HEK293T (cell line): Measurements from ENCODE around the gene ATP1A3.
A peak's percentile ranks its signal among the peaks of the same experiment; 100 is the strongest.

Experiments used
- ARNT ChIP-seq: fragments of 450-650 bp; IDR thresholded peaks from 2 replicates; pipeline ENCODE4 v1.6.1; 2017; ENCODE audit warnings: mild to moderate bottlenecking
- BHLHE40 ChIP-seq: fragments of 450-650 bp; IDR thresholded peaks from 2 replicates; pipeline ENCODE4 v1.6.1; 2016; ENCODE audit warnings: mild to moderate bottlenecking, moderate library complexity, borderline replicate concordance
- CTBP1 ChIP-seq: fragments of 450-650 bp; IDR thresholded peaks from 2 replicates; pipeline ENCODE4 v1.6.1; 2016; ENCODE audit warnings: borderline replicate concordance
- ELF4 ChIP-seq: fragments of 450-650 bp; IDR thresholded peaks from 2 replicates; pipeline ENCODE4 v1.6.1; 2017; ENCODE audit warnings: antibody characterized with exemption
- FOXA1 ChIP-seq: fragments of 450-650 bp; IDR thresholded peaks from 2 replicates; pipeline ENCODE4 v1.6.1; 2016; ENCODE audit warnings: mild to moderate bottlenecking
- FOXK2 ChIP-seq: fragments of 450-650 bp; IDR thresholded peaks from 2 replicates; pipeline ENCODE4 v1.6.1; 2016; ENCODE audit warnings: mild to moderate bottlenecking
- FOXM1 ChIP-seq: fragments of 450-650 bp; IDR thresholded peaks from 2 replicates; pipeline ENCODE4 v1.6.1; 2017; ENCODE audit warnings: mild to moderate bottlenecking, borderline replicate concordance
- HDGF ChIP-seq: fragments of 450-650 bp; IDR thresholded peaks from 2 replicates; pipeline ENCODE4 v1.6.1; 2017; ENCODE audit warnings: antibody characterized with exemption, borderline replicate concordance
- L3MBTL2 ChIP-seq: fragments of 450-650 bp; conservative IDR thresholded peaks from 2 replicates; pipeline ENCODE4 v1.6.1; 2016; ENCODE audit warnings: mild to moderate bottlenecking
- NFRKB ChIP-seq: fragments of 450-650 bp; IDR thresholded peaks from 2 replicates; pipeline ENCODE4 v1.6.1; 2016; ENCODE audit warnings: mild to moderate bottlenecking, moderate library complexity
- SUZ12 ChIP-seq: fragments of 450-650 bp; IDR thresholded peaks from 2 replicates; pipeline ENCODE4 v1.6.1; 2016; ENCODE audit warnings: mild to moderate bottlenecking
- TARDBP ChIP-seq: fragments of 450-650 bp; IDR thresholded peaks from 2 replicates; pipeline ENCODE4 v1.6.1; 2016
- ZNF384 ChIP-seq: fragments of 450-650 bp; IDR thresholded peaks from 2 replicates; pipeline ENCODE4 v1.6.1; 2016

DNA sequence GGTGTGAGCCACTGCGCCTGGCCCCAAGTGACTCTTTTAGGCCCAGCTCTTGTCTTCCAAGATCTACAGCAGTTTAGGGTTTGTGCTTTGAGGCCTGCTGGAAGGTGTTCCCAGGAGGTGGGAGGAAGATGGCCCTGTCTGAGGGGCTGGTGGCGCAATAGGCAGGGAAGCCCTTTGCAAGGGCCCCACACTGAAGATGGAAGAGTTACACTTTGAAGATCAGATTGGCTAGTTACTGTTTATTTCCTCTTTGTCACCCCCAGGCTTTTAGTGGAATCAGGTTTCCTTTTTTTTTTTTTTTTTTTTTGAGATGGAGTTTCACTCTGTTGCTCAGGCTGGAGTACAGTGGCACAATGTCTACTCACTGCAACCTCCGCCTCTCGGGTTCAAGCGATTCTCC, 33.1 kb downstream of the ATP1A3 start:
- TF ChIP-seq FOXA1 (no peak), NFRKB (no peak), TARDBP (no peak), BHLHE40 (no peak), FOXK2 (no peak), ZNF384 (peak; percentile 84), SUZ12 (no peak), ARNT (no peak), FOXM1 (no peak), ELF4 (no peak), CTBP1 (no peak), L3MBTL2 (no peak), HDGF (no peak)
